ENCODE results near the gene OTULIN. TPM values are rescaled to one million over a fixed set of nuclear protein-coding genes. Genes with fewer than 3 reads are reported as not detected.
A peak's percentile ranks its signal among the peaks of the same experiment; 100 is the strongest.

OTULIN gene
- total RNA-seq, 2 donors from 2014 or later, result 24.1 TPM

- DNase-seq (no peak), ATAC-seq (no peak)
- intact Hi-C loops (cut with DNase I, micrococcal nuclease), result no loop called here
Measured at GRCh38 chr5:14713476-14714390, 49.2 kb downstream of the OTULIN start.

- ATAC-seq, result peak; percentile 60
- DNase-seq, result no peak
- intact Hi-C loops (cut with DNase I, micrococcal nuclease), result no loop called here
Measured at GRCh38 chr5:14714706-14715105, 50.2 kb downstream of the OTULIN start.

GRCh38 chr5:14715481-14715880 is 51.0 kb downstream of the OTULIN start:
- intact Hi-C loops (cut with DNase I, micrococcal nuclease), result no loop called here
- no peak for DNase-seq
- ATAC-seq, result no peak

- no peak for DNase-seq
- ATAC-seq, result peak; percentile 61
- intact Hi-C loops (cut with DNase I, micrococcal nuclease), result no loop called here
Measured at GRCh38 chr5:14716755-14717752, 52.5 kb downstream of the OTULIN start.

- no peak for DNase-seq
Measured at GRCh38 chr5:14718778-14719177, 54.3 kb downstream of the OTULIN start.

DNA sequence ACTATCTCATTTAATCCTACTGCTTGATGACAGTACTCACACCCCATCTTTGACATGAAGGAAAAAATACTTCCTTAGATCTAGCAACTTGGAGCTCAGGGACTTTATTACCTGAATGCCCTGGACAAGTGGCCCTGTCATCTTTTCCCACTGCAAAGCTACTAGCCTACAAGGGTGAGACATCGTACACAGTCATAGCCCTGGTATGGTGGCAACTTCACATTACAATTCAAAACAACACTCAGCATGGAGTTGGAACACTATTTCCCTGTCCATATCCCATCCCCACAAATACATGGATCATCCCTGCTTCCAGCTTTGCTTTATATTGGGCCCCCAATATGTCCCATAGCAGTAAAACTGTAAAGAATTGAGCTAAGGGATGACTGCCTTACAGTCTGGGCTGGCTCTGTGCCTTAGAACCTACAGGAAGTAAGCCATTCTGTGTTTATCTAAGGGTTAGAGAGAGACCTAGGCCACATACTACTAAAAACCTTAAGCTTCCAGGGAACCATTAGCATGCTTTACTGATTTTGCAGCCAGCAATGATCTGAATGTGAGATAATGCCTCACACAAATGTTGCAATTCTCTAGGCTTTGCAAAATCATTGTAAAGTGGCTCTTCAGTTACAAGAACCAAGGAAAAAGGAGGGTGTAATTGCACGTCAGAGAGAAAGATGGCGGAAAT is 55.9 kb downstream of the OTULIN start:
- intact Hi-C loops (cut with DNase I, micrococcal nuclease), result loop anchor here in 1 of 2 donors (10.0 kb wide), 1 partner anchor 284 kb away; no protein-coding TSS in a partner anchor
- ATAC-seq (no peak), DNase-seq (no peak)

More at GRCh38 chr5:14718778-14719177, 54.3 kb downstream of the OTULIN start:
- ATAC-seq, result no peak
- intact Hi-C loops (cut with DNase I, micrococcal nuclease), result no loop called here

DNA sequence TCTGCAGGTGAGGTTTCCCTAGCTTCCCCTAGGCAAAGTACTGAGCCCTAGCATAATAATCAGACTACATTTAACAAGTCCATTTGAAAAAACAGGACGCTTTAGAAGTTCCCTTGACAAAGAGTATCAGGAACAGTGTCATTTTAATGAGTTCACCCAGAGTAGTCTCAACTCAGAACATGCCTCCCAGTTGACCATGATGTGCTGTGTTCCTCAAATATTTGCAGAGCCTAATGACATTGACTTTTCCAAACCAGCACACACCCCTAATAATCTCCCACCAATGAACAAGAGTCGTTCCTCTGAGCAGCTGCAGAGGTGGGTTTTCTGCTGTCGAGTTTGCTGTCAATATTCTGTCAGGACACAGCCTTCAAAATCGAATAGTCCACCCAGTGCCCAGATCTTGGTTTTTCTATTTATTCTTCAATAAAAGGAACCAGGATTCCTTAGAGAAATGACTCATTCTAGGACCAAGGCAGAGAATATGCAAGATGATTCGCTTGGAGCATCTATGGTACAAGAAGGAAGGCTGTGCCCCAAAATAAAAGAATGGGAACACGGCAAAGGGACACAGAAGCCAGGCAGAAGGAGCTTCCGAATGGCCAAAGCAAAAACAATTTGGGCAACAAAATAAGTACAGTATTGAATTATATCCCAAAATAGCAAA is 57.6 kb downstream of the OTULIN start:
- ATAC-seq (peak; percentile 49), DNase-seq (no peak)

DNA sequence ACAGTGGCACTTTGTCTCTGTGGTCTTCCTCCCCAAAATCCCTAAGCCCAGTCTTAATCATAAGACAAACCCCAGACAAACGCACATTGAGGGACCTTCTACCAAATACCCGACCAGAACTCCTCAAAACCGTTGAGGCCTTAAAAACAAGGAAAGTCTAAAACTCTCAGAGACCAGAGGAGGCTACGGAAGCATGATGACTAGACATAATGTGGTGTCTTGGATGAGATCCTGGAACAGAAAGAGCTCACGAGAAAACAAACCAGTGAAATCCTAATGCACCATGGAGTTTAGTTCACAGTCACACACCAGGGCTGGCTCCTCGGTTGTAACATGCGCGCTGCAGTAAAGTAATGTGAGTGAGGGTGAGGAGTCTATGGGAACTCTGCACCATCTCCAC is 58.4 kb downstream of the OTULIN start:
- no peak for DNase-seq
- intact Hi-C loops (cut with DNase I, micrococcal nuclease), result loop anchor here in 1 of 2 donors (10.0 kb wide), 1 partner anchor 282 kb away; no protein-coding TSS in a partner anchor
- ATAC-seq, result no peak

More for the DNA sequence above, 57.6 kb downstream of the OTULIN start:
- intact Hi-C loops (cut with DNase I, micrococcal nuclease), result loop anchor here in 1 of 2 donors (10.0 kb wide), 1 partner anchor 283 kb away; no protein-coding TSS in a partner anchor

DNA sequence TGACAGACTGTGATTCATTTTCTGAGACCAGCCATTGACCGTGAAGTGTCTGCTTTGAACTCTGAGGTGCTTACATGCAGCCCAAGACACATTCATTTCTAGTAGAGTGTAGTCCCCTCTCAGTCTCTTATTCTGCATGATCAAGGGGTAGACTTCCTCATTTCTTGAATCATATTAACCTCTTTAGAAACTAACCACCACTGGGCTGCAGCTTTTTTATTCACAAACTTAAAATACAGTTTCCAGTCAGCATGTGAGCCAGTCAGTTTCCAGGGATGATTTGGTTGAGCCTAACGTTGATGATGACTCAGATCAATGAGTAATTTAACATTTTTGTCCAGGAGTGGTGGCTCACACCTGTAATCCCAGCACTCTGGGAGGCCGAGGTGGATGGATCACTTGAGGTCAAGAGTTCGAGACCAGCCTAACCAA is 59.2 kb downstream of the OTULIN start:
- ATAC-seq, result no peak
- no peak for DNase-seq
- intact Hi-C loops (cut with DNase I, micrococcal nuclease), result loop anchor here in 1 of 2 donors (10.0 kb wide), 1 partner anchor 281 kb away; no protein-coding TSS in a partner anchor

- no peak for DNase-seq
- ATAC-seq, result no peak
- intact Hi-C loops (cut with DNase I, micrococcal nuclease), result loop anchor here (5.0 to 10.0 kb wide), 3 partner anchors 148 to 288 kb away; partner anchors contain the start of gene ANKH (in 1 of the 2)
Measured at GRCh38 chr5:14724633-14725032, 60.1 kb downstream of the OTULIN start.

DNA sequence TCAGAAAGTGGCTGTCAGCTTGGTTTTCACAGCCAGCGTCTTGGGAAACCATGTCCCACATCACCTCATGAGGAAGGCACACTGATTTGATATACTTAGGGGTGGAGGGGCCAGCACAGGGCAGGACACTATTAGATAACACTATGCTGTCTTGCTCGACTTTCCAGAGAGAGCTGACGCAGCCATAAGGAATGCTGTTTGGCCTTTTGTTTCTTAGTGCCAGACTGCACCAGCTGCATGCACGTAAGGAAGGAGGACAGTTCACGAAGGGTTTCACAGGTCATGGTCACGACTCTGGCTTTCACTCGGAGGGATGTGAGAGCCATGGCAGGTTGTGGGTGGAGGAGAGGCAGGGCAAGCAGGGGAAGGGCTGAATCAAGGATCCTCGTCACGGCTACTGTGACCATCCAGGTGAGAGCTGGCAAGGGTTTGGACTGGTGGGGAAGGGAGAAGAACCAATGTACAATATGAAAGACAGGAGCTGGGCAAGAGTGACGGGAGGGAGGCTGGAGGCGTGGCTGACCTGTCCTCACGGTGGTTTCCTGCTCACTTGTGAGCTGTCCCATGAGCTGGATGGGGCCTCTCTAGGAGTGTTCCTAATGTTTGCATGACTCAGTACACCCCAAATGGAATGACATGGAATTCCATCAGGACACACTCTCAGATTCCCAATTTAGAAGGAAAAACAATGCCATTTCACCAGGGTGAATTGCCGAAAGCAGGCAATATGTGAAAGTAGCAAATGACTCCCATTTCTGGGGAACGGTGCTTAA is 61.7 kb downstream of the OTULIN start:
- ATAC-seq (no peak), DNase-seq (no peak)
- intact Hi-C loops (cut with DNase I, micrococcal nuclease), result loop anchor here (5.0 to 10.0 kb wide), 3 partner anchors 146 to 286 kb away; partner anchors contain the start of gene ANKH (in 1 of the 2)

DNA sequence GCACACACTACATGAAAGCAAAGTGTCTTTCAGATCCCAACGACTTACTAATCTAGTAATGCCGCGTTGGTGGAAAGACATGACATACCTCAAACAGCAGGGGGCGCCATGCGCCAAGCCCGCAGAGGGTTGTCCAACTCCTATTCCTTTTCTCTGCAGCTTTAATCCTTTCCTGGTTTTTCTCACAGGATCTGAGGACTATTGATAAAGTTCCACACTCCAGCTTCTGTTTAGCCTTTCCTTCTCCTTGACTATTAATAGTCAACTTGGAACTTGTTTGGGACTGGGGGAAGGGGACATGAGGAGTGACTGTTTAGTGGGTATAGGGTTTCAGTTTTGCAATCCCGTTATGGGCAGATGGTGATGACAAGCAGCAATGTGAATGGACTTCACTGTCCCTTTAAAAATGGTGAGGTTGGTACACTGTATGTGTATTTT is 62.9 kb downstream of the OTULIN start:
- intact Hi-C loops (cut with DNase I, micrococcal nuclease), result loop anchor here (5.0 to 10.0 kb wide), 3 partner anchors 145 to 285 kb away; partner anchors contain the start of gene ANKH (in 1 of the 2)
- DNase-seq (peak; percentile 63 to 75), ATAC-seq (peak; percentile 70)

- DNase-seq (no peak), ATAC-seq (no peak)
- intact Hi-C loops (cut with DNase I, micrococcal nuclease), result loop anchor here (5.0 to 10.0 kb wide), 3 partner anchors 144 to 284 kb away; partner anchors contain the start of gene ANKH (in 1 of the 2)
Measured at GRCh38 chr5:14727928-14728458, 63.5 kb downstream of the OTULIN start.

DNA sequence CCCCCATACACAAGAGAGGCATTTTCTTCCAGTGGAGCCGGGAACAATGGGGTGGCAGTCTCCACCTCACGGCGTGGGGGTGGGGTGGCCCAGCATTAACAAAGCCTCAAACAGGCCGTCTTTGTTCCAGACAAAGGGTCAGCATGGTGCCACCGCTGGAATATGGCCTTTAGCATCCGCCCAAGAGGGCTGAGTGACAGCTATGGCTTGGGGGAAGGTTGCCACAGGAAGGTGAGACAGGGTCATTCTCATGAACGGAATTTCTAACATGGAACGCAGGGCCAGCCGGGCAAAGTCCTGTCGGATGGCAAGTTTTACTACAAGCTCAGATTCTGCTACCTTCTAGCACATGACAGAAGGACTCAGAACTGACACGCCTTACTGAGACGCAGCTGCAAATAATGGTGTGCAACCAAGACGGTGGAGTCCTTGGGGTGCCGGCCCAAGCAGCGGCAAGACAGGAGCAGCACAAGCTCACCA is 64.0 kb downstream of the OTULIN start:
- peak; percentile 71 to 74 for DNase-seq
- ATAC-seq, result peak; percentile 93
- intact Hi-C loops (cut with DNase I, micrococcal nuclease), result loop anchor here (5.0 to 10.0 kb wide), 3 partner anchors 144 to 284 kb away; partner anchors contain the start of gene ANKH (in 1 of the 2)

GRCh38 chr5:14729448-14730385 is 65.2 kb downstream of the OTULIN start:
- intact Hi-C loops (cut with DNase I, micrococcal nuclease), result loop anchor here (5.0 to 10.0 kb wide), 3 partner anchors 143 to 283 kb away; partner anchors contain the start of gene ANKH (in 1 of the 2)
- ATAC-seq (no peak), DNase-seq (no peak)
